ENCODE measurements around the gene SLC25A43.

SLC25A43 gene

GRCh38 chrX:119467842-119468550 lies 68.9 kb downstream of the SLC25A43 start, which contains the start of gene SLC25A5:
Gene SLC25A5 (plus strand): TSS chrX:119468444. CDS start chrX:119468516, 72 bp downstream.
- H3K4me3 ChIP-seq (replicated peaks; ENCODE audit: low read depth, low read length): peak within 1 kb of the TSS; percentile 78
- DNase-seq (ENCODE audit: low read depth): peak; percentile 79
- no peak for TF ChIP-seq CTCF (IDR thresholded peaks at IDR 0.05; ENCODE audit: low read length, missing control alignments)

- H3K4me3 ChIP-seq (replicated peaks; ENCODE audit: low read depth, low read length): peak overlapping the region; percentile 78
- peak; percentile 19 for TF ChIP-seq CTCF (IDR thresholded peaks at IDR 0.05; ENCODE audit: low read length, missing control alignments)
- peak; percentile 81 for DNase-seq (ENCODE audit: low read depth)
These were observed 69.6 kb downstream of the SLC25A43 start for GRCh38 chrX:119468551-119469312.

GRCh38 chrX:119469313-119469635 lies 70.1 kb downstream of the SLC25A43 start:
- DNase-seq (ENCODE audit: low read depth): no peak
- H3K4me3 ChIP-seq (replicated peaks; ENCODE audit: low read depth, low read length): peak overlapping the region; percentile 67
- TF ChIP-seq CTCF (IDR thresholded peaks at IDR 0.05; ENCODE audit: low read length, missing control alignments): no peak

- no peak overlapping the region for H3K4me3 ChIP-seq (replicated peaks; ENCODE audit: low read depth, low read length)
- TF ChIP-seq CTCF (IDR thresholded peaks at IDR 0.05; ENCODE audit: low read length, missing control alignments): no peak
- no peak for DNase-seq (ENCODE audit: low read depth)
These were observed 75.7 kb downstream of the SLC25A43 start for GRCh38 chrX:119474615-119475388.

GRCh38 chrX:119475389-119476101 lies 76.4 kb downstream of the SLC25A43 start:
- no peak for DNase-seq (ENCODE audit: low read depth)
- TF ChIP-seq CTCF (IDR thresholded peaks at IDR 0.05; ENCODE audit: low read length, missing control alignments): no peak
- H3K4me3 ChIP-seq (replicated peaks; ENCODE audit: low read depth, low read length): no peak overlapping the region

GRCh38 chrX:119477812-119478232 lies 78.7 kb downstream of the SLC25A43 start:
- H3K4me3 ChIP-seq (replicated peaks; ENCODE audit: low read depth, low read length): peak overlapping the region; percentile 17
- peak; percentile 91 for DNase-seq (ENCODE audit: low read depth)
- TF ChIP-seq CTCF (IDR thresholded peaks at IDR 0.05; ENCODE audit: low read length, missing control alignments): no peak
